CD4-positive, alpha-beta T cell treated with Interleukin-12 subunit alpha and Interleukin-12 subunit beta, for 1 hour (primary cell): Measurements from ENCODE around the gene KATNIP.

Experiments used
- DNase-seq: peaks from one replicate; pipeline ENCODE4 v3.0.0-alpha.2; 2020

KATNIP gene

GRCh38 chr16:27588057-27588456 is 38.1 kb downstream of the KATNIP start:
- no peak for DNase-seq

- no peak for DNase-seq
Measured at GRCh38 chr16:27591837-27592236, 41.9 kb downstream of the KATNIP start.

- DNase-seq = no peak
Measured at GRCh38 chr16:27595475-27595874, 45.5 kb downstream of the KATNIP start.

- no peak for DNase-seq
Measured at GRCh38 chr16:27595993-27596392, 46.0 kb downstream of the KATNIP start.

- no peak for DNase-seq
Measured at GRCh38 chr16:27596411-27596810, 46.5 kb downstream of the KATNIP start.

- DNase-seq = no peak
Measured at GRCh38 chr16:27597361-27597760, 47.4 kb downstream of the KATNIP start.

GRCh38 chr16:27598220-27598619 is 48.3 kb downstream of the KATNIP start:
- DNase-seq = no peak

GRCh38 chr16:27598931-27599565 is 49.1 kb downstream of the KATNIP start:
- no peak for DNase-seq

GRCh38 chr16:27599606-27600005 is 49.7 kb downstream of the KATNIP start:
- DNase-seq = no peak
